NB4 (cell line): ENCODE results near the gene AP1S3.

Source experiments
- MYC ChIP-seq: IDR thresholded peaks from 2 replicates; pipeline ENCODE4 v1.6.1; 2011; ENCODE audit warnings: low read depth, low read length
- POLR2A ChIP-seq: IDR thresholded peaks from 2 replicates; pipeline ENCODE4 v1.6.1; 2011; ENCODE audit warnings: mild to moderate bottlenecking; ENCODE audit not compliant: insufficient read length; ENCODE audit errors: extremely low read depth
- TF ChIP-seq, protein P1 (sequence below): IDR thresholded peaks from one replicate; pipeline ENCODE4 v1.5.1; 2012; ENCODE audit warnings: low read depth, low read length
- TF ChIP-seq, protein P2 (sequence below): IDR thresholded peaks from 2 replicates; pipeline ENCODE4 v1.6.1; 2011; ENCODE audit warnings: low read depth, low read length

DNA sequence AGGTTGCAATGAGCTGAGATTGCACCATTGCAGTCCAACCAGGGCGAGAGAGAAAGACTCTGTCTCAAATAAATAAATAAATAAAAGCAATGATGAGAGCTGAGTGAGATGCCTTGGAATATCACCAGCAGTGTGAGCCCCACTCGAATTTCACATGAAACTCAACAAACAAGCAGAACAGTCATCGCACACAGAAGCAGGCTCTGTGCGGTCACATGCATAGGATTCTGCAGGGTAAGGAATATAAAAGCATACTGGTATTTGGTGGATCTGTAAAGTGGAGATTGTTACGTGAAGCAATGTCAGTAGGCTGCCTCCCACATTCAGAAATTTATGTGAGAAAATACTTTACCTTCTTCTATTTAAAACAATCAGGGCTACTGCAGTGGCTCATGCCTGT, 18.0 kb upstream of the AP1S3 start:
- TF ChIP-seq, protein P1, sequence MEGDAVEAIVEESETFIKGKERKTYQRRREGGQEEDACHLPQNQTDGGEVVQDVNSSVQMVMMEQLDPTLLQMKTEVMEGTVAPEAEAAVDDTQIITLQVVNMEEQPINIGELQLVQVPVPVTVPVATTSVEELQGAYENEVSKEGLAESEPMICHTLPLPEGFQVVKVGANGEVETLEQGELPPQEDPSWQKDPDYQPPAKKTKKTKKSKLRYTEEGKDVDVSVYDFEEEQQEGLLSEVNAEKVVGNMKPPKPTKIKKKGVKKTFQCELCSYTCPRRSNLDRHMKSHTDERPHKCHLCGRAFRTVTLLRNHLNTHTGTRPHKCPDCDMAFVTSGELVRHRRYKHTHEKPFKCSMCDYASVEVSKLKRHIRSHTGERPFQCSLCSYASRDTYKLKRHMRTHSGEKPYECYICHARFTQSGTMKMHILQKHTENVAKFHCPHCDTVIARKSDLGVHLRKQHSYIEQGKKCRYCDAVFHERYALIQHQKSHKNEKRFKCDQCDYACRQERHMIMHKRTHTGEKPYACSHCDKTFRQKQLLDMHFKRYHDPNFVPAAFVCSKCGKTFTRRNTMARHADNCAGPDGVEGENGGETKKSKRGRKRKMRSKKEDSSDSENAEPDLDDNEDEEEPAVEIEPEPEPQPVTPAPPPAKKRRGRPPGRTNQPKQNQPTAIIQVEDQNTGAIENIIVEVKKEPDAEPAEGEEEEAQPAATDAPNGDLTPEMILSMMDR: no peak
- TF ChIP-seq POLR2A (no peak), MYC (no peak)
- TF ChIP-seq, protein P2, sequence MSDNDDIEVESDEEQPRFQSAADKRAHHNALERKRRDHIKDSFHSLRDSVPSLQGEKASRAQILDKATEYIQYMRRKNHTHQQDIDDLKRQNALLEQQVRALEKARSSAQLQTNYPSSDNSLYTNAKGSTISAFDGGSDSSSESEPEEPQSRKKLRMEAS: no peak
